Central memory CD8-positive, alpha-beta T cell (primary cell): ENCODE data around the gene CDH23.

ENCODE experiments used
- ATAC-seq: fragments of 150-1000 bp; cut with Tn5 transposase; replicated peaks from 2 replicates; pipeline ENCODE4 v1.10.0; 2022; ENCODE audit warnings: mild to moderate bottlenecking, moderate FRiP score, moderate number of reproducible peaks; ENCODE audit not compliant: poor library complexity, severe bottlenecking; ENCODE audit errors: extremely low read depth
- DNase-seq, 2 donors: peaks; one replicate each; pipeline ENCODE4 v3.0.0; 2021; ENCODE audit warnings: low spot score in 2 of 2
- H3K27ac Mint-ChIP-seq: one replicate; pipeline ENCODE4 v1.8.0; 2022; ENCODE audit warnings: low read depth, mild to moderate bottlenecking, moderate library complexity, mixed read lengths
- H3K27me3 Mint-ChIP-seq: one replicate; pipeline ENCODE4 v1.8.0; 2022; ENCODE audit warnings: mixed read lengths
- H3K36me3 Mint-ChIP-seq: one replicate; pipeline ENCODE4 v1.8.0; 2022; ENCODE audit warnings: mild to moderate bottlenecking, moderate library complexity, mixed read lengths; ENCODE audit not compliant: insufficient read depth
- H3K4me1 Mint-ChIP-seq: one replicate; pipeline ENCODE4 v1.8.0; 2022; ENCODE audit warnings: mixed read lengths
- H3K4me3 Mint-ChIP-seq: one replicate; pipeline ENCODE4 v1.8.0; 2022; ENCODE audit warnings: mild to moderate bottlenecking, moderate library complexity, mixed read lengths
- H3K9me3 Mint-ChIP-seq: one replicate; pipeline ENCODE4 v1.8.0; 2022; ENCODE audit warnings: mixed read lengths

Gene CDH23

GRCh38 chr10:71419750-71420149, 23.0 kb downstream of the CDH23 start:
- Mint-ChIP-seq H3K9me3 (no peaks in the 10 kb centered on the region), H3K4me1 (no peaks in the 10 kb centered on the region), H3K4me3 (no peak overlapping the region), H3K36me3 (no peaks in the 10 kb centered on the region), H3K27ac (no peak overlapping the region), H3K27me3 (peaks cover 9% of the 10 kb centered on the region)
- ATAC-seq (no peak), DNase-seq (no peak)

DNA sequence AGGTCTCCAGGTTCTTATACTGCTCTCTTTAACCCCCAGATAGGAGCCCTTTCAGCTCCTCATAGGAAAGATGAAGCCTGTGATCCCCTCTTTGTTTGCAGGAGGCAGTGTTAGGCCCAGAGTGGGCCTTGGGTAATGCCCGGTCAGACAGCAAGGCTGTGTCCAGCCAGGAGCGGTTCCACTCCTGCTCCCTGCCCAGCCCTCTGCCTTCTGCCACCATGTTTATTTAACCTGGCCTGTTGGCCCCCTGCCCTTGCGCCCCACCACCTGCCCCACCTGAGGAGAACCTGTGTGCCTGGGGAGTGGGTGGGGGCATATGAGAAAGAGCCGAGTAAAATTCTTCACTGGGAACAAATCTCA, 24.3 kb downstream of the CDH23 start:
- H3K27me3 Mint-ChIP-seq = peaks cover 18% of the 10 kb centered on the region
- H3K27ac Mint-ChIP-seq = no peak overlapping the region
- no peaks in the 10 kb centered on the region for H3K36me3 Mint-ChIP-seq
- H3K4me3 Mint-ChIP-seq = no peak overlapping the region
- DNase-seq = no peak
- H3K4me1 Mint-ChIP-seq = no peaks in the 10 kb centered on the region
- H3K9me3 Mint-ChIP-seq = no peaks in the 10 kb centered on the region
- ATAC-seq = no peak

DNA sequence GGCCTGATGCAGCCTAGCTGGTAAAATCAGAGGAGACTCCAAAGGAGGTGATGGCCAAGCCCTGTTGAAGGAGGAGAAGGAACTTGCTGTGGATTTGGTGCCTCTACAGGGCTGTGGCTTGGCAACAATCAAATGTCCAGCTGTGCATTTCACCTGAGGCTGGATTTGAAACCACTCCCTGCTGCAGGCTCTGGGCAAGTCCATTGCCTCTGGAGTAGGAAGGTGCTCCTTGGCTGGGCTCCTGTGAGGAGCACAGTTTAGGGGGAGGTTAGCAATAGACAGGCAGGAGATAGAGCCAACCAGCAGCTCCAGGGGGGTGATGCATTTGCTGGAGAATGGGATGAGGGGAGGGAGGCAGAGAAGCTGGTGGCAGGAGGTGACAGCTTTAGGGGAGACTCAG, 26.5 kb downstream of the CDH23 start:
- DNase-seq (no peak), ATAC-seq (no peak)
- Mint-ChIP-seq H3K4me3 (no peak overlapping the region), H3K27me3 (peaks cover 18% of the 10 kb centered on the region), H3K27ac (no peak overlapping the region), H3K9me3 (no peaks in the 10 kb centered on the region), H3K4me1 (no peaks in the 10 kb centered on the region), H3K36me3 (no peaks in the 10 kb centered on the region)

DNA sequence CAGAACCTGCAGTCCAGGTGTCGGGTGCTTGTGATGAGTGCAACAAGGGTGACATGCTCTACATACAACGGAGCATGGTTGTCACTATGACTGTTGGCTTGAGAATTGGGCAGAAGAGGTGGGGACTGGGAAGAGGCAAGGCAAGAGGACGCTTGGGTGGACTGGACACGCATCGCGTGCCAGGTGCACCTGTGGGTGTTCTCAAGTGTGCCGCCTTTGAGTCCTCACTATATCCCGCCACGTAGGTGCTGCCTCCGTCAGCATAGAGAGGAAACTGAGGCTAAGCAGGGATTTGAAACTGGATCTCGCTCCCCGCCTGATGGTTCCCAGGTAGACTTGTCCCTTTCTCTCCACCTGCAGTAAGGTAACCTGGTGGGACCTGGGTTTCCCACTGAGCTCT, 27.2 kb downstream of the CDH23 start:
- Mint-ChIP-seq H3K36me3 (no peaks in the 10 kb centered on the region), H3K27me3 (peaks cover 19% of the 10 kb centered on the region), H3K9me3 (no peaks in the 10 kb centered on the region), H3K27ac (no peak overlapping the region), H3K4me3 (no peak overlapping the region), H3K4me1 (no peaks in the 10 kb centered on the region)
- DNase-seq (no peak), ATAC-seq (no peak)

DNA sequence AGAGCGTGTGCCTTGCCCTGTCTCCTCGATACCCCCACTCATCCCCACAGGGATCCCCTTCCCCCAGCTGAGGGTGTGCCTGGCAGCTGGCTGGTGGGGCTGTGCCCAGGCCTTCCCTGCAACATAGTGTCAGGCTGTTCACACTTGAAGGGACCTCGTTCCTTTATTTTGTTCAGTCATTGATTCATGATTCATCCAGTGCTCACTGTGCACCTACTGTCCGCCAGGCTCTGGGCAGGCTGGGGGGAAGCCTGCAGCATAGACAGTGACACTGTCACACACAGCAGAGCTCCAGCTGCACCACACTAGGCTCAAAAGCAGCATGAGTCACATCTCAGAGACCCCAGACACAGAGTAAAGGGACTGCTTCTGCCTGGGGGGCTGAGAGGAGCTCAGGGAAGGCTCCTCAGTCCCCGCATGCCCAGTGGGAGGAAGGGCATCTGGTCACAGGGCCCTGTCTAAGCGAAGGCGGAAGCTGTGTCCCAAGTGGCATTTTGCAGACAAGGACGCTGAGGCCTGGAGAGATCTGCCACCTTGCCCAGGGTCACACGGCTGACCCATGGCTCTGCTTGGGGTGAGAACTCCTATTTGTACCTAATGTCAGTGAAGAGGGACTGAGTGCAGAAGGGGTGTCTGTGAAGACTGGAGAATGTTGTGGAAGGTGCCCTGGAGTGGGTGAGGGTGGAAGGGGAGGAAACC, 27.9 kb downstream of the CDH23 start:
- no peaks in the 10 kb centered on the region for H3K36me3 Mint-ChIP-seq
- H3K4me3 Mint-ChIP-seq = no peak overlapping the region
- H3K4me1 Mint-ChIP-seq = no peaks in the 10 kb centered on the region
- H3K27ac Mint-ChIP-seq = no peak overlapping the region
- ATAC-seq (no peak), DNase-seq (no peak)
- peaks cover 27% of the 10 kb centered on the region for H3K27me3 Mint-ChIP-seq
- no peaks in the 10 kb centered on the region for H3K9me3 Mint-ChIP-seq

DNA sequence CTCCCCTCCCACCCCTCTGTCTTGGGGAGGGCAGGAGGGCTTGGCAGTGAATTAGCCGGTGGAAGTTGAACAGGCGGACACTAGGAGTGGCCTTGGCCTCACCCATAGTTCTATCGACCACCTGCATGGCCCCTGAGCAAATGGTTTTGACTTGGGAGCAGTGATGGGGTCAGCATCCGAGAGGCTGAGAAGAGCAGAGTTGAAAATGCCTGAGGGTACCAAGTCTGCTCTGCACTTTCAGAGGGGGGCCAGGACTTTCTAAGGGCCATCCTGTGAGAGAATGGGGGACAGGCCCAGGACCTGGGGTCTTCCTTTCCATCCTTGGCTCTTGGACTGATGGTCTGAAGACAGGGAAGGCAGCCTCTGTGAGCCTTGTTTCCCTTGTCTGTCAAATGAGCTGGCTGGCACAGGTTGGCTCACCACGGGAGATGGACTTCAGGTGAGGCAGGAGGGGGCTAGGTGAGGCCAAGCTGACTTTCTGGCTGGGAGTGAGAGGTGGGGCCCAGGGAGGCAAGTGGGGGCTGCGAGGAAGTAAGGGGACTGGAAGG, 29.4 kb downstream of the CDH23 start:
- Mint-ChIP-seq H3K4me3 (no peak overlapping the region), H3K4me1 (no peaks in the 10 kb centered on the region), H3K27me3 (peaks cover 32% of the 10 kb centered on the region), H3K27ac (no peak overlapping the region), H3K36me3 (peaks cover 1% of the 10 kb centered on the region), H3K9me3 (no peaks in the 10 kb centered on the region)
- no peak for DNase-seq
- ATAC-seq = no peak

DNA sequence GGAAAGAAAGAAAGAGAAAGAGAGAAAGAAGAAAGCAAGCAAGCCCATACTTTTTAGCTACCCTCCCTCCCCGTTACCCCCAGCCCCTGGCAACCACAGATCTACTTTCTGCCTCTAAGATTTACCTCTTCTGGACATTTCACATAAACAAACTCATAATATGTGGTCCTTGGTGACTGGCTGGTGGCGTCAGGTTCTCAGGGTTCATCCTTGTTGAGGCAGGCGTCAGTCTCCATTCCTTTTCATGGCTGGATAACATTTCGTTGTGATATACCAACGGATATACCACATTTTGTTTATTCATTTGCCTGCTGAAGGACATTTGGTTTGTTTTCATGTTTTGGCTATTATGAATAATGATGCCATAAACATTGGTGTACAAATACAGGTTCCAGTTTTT, 30.5 kb downstream of the CDH23 start:
- ATAC-seq (no peak), DNase-seq (no peak)
- Mint-ChIP-seq H3K4me1 (no peaks in the 10 kb centered on the region), H3K4me3 (no peak overlapping the region), H3K36me3 (peaks cover 1% of the 10 kb centered on the region), H3K27ac (no peak overlapping the region), H3K27me3 (peaks cover 32% of the 10 kb centered on the region), H3K9me3 (no peaks in the 10 kb centered on the region)

DNA sequence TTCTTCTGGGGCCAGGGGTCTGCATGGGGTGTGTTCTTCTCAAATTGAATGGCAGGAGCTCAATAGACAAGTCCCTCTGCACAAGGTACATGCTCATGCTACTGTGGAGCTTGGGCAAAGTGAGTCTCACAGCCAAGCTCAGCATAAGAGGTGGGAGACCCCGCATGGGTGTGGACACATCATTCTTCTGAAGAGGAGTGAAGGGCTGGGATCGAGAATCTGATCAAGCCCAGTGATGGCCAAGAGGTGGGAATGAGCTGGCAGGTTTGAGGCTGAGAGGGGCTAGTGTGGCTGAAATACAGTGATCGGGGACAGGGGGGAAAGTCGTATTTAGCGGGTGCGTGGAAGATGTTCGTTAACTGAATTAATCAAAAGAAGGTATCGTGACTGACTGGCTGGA, 32.6 kb downstream of the CDH23 start:
- no peak overlapping the region for H3K4me3 Mint-ChIP-seq
- DNase-seq (no peak), ATAC-seq (no peak)
- peaks cover 28% of the 10 kb centered on the region for H3K27me3 Mint-ChIP-seq
- H3K27ac Mint-ChIP-seq = no peak overlapping the region
- peaks cover 6% of the 10 kb centered on the region for H3K4me1 Mint-ChIP-seq
- peaks cover 2% of the 10 kb centered on the region for H3K36me3 Mint-ChIP-seq
- H3K9me3 Mint-ChIP-seq = no peaks in the 10 kb centered on the region

DNA sequence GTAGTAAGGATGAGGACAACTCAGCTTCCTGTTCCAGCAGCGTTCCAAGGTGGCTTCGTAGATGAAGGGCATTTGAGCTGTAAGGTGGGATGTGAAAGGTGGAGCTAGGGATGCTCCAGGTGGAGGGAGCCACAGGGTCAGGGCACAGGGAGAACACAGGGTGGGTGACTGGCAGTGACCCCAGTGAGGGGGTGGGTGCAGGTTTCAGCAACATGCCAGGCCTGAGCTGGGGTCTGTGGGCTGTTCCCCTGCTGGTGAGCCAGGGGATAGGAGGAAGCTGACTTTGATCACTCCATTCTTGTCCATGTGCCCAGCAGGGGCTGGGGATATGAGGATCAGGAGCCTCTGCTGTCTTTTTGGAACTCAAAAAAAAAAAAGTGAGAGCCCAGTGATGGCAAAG, 33.2 kb downstream of the CDH23 start:
- peaks cover 22% of the 10 kb centered on the region for H3K27me3 Mint-ChIP-seq
- no peak for DNase-seq
- ATAC-seq = no peak

DNA sequence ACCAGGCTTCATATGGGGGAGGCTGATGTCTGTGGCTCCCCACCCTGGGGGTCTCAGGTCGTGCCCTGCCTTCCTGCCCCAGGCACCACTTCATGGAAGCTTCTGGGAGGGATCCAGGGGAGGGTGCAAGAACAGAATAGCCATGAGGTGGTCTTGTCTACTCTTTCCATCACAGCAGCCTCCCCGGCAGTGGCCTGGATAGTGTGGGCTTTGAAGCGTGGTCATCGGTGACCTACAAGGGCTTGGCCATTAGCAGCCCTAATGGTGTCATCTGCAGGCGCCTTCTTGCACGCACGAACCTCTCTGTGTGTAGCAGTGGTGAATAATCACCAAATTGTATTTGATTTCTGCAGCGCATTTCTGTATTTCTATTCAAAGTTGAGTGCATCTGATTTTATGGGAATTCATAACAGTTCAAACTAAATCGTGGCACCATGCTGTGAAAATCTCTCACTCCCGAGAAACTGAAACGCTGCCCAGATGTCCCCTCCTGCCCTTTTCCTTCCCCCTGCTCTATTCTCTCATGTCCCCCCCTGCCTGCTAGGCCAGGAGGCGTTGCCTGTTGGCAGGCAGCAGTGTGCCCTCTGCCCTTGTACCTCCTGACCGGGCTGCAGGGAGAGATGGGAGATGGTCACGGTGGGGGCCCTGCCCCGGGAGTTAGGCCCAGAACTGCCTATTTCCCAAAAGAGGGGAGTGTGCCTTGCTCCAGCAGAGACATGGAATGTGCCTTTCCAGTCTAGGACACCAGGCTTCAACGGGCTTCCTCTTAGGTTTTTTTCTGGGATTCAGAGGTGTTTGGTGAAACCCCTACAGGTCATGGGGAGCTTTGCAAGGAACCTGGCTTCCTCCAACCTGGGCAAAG, 34.8 kb downstream of the CDH23 start:
- no peak overlapping the region for H3K27ac Mint-ChIP-seq
- no peak for DNase-seq
- ATAC-seq = no peak
- peaks cover 15% of the 10 kb centered on the region for H3K4me1 Mint-ChIP-seq
- H3K9me3 Mint-ChIP-seq = no peaks in the 10 kb centered on the region
- H3K36me3 Mint-ChIP-seq = peaks cover 2% of the 10 kb centered on the region
- no peak overlapping the region for H3K4me3 Mint-ChIP-seq
- H3K27me3 Mint-ChIP-seq = peaks cover 14% of the 10 kb centered on the region

More for the DNA sequence above, 33.2 kb downstream of the CDH23 start:
- peaks cover 2% of the 10 kb centered on the region for H3K36me3 Mint-ChIP-seq
- peaks cover 10% of the 10 kb centered on the region for H3K4me1 Mint-ChIP-seq
- no peaks in the 10 kb centered on the region for H3K9me3 Mint-ChIP-seq
- no peak overlapping the region for H3K27ac Mint-ChIP-seq
- no peak overlapping the region for H3K4me3 Mint-ChIP-seq

DNA sequence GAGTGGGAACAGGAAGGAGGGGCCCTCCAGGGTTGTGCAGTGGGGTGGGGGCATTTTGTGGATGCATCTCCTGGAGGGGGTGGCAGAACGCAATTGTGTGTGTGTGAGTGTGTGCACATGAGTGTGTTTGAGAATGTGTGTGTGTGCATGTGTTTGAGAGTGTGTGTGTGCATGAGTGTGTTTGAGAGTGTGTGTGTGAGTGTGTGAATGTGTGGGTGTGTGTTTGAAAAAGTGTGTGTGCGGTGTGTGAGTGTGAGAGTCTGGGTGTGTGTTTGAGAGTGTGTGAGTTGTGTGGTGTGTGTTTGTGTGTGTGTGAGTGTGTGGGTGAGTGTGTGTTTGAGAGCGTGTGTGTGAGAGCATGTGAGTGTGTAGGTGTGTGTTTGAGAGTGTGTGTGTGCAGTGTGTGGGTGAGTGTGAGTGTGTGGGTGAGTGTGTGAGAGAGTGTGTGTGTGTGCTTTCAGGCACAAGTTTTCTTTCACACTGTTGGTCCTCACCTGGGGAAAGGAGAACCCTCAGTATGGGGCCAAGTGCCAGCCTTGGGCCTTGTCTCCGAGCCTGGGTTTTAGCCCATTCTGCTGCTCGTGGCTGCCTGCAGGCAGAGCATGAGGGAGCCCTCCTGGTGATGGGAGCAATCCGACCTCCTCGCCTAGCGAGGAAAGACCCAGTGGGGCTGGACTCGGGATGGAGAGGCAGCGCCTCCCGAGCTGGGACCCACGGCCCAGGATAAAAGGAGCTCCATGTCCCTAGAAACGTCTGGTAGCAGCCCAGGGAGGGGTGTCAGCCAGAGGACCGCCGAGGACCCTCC, 35.6 kb downstream of the CDH23 start:
- H3K4me3 Mint-ChIP-seq = no peak overlapping the region
- H3K4me1 Mint-ChIP-seq = peaks cover 15% of the 10 kb centered on the region
- ATAC-seq = no peak
- no peaks in the 10 kb centered on the region for H3K9me3 Mint-ChIP-seq
- H3K27ac Mint-ChIP-seq = no peak overlapping the region
- peaks cover 2% of the 10 kb centered on the region for H3K36me3 Mint-ChIP-seq
- peaks cover 14% of the 10 kb centered on the region for H3K27me3 Mint-ChIP-seq
- no peak for DNase-seq

GRCh38 chr10:71432956-71433767, 36.4 kb downstream of the CDH23 start:
- Mint-ChIP-seq H3K27me3 (peaks cover 14% of the 10 kb centered on the region), H3K9me3 (no peaks in the 10 kb centered on the region), H3K27ac (no peak overlapping the region), H3K36me3 (peaks cover 2% of the 10 kb centered on the region), H3K4me3 (no peak overlapping the region), H3K4me1 (peaks cover 15% of the 10 kb centered on the region)
- ATAC-seq = no peak
- DNase-seq = no peak
